GM12801 (cell line): ENCODE results near the gene MTA3.

Experiments
- TF ChIP-seq, protein P1 (sequence below): IDR thresholded peaks from one replicate; pipeline ENCODE4 v1.5.1; 2011; ENCODE audit warnings: control low read depth; ENCODE audit not compliant: insufficient read length; ENCODE audit errors: extremely low read depth

The MTA3 gene

DNA sequence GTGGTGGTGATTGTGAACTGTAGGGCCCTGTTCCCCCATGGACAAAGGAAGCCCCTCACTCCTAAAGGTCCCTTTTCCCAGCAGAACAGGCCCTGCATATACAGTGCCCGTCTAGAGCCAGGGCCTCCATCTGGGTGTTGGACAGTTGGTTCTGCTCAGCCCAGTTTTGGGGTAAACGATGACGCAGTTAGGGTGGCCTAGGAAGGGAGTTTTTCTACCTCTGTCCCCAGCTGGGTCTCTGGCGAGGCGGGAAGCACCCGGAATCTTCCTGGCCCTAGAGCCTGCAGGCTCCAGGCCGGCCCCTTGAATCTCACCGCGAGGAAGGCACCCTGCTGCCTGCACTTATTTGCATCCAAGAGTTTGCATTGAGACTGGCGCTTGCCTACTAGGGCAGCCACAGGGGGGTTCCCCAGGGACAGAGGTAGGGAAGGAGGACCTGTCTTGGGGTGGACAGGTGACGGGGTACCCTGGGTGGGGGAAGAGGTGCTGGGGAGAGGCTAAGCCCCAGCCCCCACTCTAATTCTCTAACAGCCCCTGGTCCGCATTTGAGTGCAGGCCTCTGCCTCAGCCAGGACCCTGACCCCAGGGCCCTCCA is 529 bp upstream of the MTA3 start:
- TF ChIP-seq, protein P1, sequence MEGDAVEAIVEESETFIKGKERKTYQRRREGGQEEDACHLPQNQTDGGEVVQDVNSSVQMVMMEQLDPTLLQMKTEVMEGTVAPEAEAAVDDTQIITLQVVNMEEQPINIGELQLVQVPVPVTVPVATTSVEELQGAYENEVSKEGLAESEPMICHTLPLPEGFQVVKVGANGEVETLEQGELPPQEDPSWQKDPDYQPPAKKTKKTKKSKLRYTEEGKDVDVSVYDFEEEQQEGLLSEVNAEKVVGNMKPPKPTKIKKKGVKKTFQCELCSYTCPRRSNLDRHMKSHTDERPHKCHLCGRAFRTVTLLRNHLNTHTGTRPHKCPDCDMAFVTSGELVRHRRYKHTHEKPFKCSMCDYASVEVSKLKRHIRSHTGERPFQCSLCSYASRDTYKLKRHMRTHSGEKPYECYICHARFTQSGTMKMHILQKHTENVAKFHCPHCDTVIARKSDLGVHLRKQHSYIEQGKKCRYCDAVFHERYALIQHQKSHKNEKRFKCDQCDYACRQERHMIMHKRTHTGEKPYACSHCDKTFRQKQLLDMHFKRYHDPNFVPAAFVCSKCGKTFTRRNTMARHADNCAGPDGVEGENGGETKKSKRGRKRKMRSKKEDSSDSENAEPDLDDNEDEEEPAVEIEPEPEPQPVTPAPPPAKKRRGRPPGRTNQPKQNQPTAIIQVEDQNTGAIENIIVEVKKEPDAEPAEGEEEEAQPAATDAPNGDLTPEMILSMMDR = no peak

DNA sequence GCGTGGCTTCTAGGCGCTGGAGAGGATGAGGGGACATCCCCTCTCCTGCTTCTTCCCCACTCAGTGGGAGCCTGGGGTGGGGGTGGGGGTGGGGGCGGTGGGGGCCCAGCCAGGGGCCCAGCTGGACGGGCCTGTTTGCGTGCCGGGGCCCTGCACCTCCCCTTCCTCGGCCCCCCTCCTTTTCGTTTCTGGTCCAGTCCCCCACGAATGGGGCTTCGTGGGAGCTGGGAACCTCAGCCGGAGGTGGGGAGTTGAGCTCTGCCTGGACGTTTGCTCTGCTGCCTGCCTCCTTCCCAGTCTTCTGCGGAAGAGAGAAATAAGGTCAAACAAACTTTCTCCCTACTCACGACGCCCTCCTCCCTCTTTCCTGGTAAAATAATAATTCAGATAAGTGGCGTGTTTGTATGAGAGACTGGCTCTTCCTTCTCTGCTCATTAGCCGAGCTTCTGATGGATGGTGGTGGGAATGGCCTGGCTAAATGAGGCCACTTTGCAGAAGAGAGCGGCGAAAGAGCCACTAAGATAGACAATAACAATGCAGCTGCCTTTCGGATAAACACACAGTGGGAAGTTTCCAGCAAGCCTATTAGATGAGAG is 782 bp downstream of the MTA3 start:
- TF ChIP-seq, protein P1 = no peak

- TF ChIP-seq, protein P1 = no peak
Measured at GRCh38 chr2:42569883-42570282, 1.5 kb downstream of the MTA3 start.

DNA sequence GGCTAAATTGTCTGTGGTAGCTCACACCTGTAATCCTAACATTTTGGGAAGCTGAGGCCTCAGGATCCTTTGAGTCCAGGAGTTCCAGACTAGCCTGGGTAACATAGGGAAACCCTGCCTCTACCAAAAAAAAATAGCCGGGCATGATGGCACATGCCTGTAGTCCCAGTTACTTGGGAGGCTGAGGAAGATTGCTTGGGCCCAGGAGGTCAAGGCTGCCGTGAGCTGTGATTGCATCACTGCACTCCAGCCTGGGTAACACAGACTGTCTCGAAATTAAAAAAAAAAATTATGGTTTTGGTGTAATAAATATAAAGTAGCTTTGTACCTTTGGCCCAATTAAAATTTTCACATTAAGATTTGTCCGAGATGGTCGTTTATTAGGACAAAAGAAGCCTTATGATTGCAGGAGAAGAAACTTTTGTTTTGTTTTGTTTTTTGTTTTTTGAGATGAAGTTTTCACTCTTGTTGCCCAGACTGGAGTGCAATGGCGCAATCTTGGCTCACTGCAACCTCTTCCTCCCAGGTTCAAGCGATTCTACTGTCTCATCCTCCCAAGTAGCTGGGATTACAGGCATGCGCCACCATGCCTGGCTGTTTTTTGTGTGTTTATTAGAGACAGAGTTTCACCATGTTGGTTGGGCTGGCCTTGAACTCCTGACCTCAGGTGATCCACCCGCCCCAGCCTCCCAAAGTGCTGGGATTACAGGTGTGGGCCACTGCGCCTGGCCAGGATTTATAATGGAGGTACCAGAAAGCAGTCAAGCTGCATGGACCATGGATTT is 4.1 kb downstream of the MTA3 start:
- TF ChIP-seq, protein P1 = no peak

DNA sequence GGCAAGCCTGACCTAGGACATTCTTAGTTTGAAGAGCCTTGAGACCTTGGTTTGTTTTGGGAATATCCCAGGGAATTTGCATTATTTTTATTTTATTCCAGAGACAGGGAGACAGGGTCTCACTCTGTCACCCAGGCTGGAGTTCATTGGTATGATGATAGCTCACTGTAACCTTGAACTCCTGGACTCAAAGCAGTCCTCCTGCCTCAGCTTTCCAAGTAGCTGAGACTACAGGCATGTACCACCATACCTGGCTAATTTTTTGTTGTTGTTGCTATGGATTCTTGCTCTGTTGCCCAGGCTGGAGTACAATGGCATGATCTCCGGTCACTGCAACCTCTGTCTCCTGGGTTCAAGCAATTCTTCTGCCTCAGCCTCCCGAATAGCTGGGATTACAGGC is 4.8 kb downstream of the MTA3 start:
- TF ChIP-seq, protein P1 = no peak

- TF ChIP-seq, protein P1 = no peak
Measured at GRCh38 chr2:42575458-42576064, 7.1 kb downstream of the MTA3 start.

- TF ChIP-seq, protein P1 = no peak
Measured at GRCh38 chr2:42578621-42579020, 10.2 kb downstream of the MTA3 start.
